IPS-18a (cell line): ENCODE measurements around the gene ELL3.

ENCODE experiments used
- H3K27ac ChIP-seq: one replicate; pipeline ENCODE4 v1.5.1; 2013; ENCODE audit warnings: low read length
- H3K27me3 ChIP-seq: one replicate; pipeline ENCODE4 v1.6.1; 2013; ENCODE audit warnings: mild to moderate bottlenecking, low read length; ENCODE audit not compliant: control insufficient read depth, insufficient read depth
- H3K36me3 ChIP-seq: one replicate; pipeline ENCODE4 v1.6.1; 2013; ENCODE audit warnings: low read depth, low read length; ENCODE audit not compliant: control insufficient read depth
- H3K4me1 ChIP-seq: one replicate; pipeline ENCODE4 v1.6.1; 2013; ENCODE audit warnings: low read depth, low read length; ENCODE audit not compliant: control insufficient read depth
- H3K4me3 ChIP-seq: one replicate; pipeline ENCODE4 v1.5.1; 2013; ENCODE audit warnings: low read length
- H3K9ac ChIP-seq: one replicate; pipeline ENCODE4 v1.6.1; 2013; ENCODE audit warnings: mild to moderate bottlenecking, low read length, moderate library complexity
- H3K9me3 ChIP-seq: one replicate; pipeline ENCODE4 v1.6.1; 2013; ENCODE audit warnings: low read depth, low read length; ENCODE audit not compliant: control insufficient read depth

Gene ELL3

DNA sequence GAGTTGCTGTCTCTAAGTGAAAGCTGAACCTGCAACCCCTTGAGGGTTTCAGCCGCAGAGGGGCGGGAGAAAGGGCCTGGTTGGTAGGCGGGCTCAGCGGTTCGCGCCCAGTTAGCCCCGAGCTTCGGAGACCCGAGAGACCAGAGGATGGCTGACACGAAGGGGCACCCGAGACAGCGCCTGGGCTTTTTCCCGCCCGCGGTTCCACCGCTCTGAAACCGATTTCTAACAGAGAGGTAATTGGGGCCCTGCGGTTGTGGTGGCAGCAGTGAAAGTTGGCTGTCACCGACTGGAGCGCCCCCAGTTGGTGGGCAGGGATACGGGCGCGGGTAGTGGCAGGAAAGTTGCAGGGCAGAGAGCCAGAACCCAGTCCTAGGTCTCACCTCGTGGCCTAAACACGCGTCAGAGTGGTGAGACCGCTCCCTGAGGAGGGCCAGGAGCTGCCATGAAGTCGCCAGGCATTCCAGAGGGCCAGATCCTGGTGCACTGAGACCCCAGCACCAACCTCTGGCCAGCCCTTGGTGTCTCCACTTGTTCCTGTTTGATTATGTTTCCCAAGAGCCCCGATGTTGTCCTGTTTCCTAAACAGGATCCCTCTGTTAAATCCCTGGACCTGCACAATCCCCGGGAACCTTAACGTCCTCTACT is 625 bp upstream of the ELL3 start:
- Histone ChIP-seq H3K9me3 (no peaks in the 10 kb centered on the region), H3K36me3 (peaks cover 19% of the 10 kb centered on the region), H3K4me1 (peaks cover 7% of the 10 kb centered on the region), H3K27ac (no peak overlapping the region), H3K4me3 (peak overlapping the region; percentile 86), H3K9ac (peak overlapping the region; percentile 27), H3K27me3 (peaks cover 6% of the 10 kb centered on the region)

DNA sequence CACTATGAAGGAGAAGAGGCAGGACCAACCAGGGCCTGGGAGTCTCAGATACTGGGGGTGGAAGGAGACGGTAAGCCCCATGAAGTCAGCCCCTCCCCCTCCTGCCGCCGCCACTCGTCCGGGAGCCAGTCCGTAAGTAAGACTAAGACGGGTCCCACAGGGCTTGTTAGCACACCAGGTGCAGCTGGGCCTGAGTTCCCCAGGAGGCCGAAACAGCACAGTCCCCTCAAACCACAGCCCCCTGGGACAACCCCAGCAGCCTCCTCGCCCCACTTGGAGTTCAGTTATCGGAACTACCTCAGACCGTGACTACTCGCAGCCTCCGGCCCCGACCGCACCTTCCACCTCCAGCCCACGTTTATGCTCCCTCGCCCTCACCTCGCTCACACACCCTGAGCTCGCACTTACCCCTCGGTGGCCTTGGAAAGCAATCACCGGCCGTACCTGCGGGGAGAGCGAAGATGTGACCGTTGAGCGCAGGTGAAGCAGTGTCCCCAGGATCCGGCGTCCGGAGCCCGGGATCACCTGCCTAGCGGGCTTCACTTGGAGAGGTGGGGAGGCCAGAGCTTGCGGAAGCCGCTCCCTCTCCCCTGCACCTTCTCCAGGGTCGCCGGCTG is 557 bp downstream of the ELL3 start:
- Histone ChIP-seq H3K4me3 (peak overlapping the region; percentile 86), H3K27me3 (peaks cover 6% of the 10 kb centered on the region), H3K9me3 (no peaks in the 10 kb centered on the region), H3K4me1 (peaks cover 7% of the 10 kb centered on the region), H3K36me3 (peaks cover 31% of the 10 kb centered on the region), H3K9ac (peak overlapping the region; percentile 65), H3K27ac (no peak overlapping the region)

DNA sequence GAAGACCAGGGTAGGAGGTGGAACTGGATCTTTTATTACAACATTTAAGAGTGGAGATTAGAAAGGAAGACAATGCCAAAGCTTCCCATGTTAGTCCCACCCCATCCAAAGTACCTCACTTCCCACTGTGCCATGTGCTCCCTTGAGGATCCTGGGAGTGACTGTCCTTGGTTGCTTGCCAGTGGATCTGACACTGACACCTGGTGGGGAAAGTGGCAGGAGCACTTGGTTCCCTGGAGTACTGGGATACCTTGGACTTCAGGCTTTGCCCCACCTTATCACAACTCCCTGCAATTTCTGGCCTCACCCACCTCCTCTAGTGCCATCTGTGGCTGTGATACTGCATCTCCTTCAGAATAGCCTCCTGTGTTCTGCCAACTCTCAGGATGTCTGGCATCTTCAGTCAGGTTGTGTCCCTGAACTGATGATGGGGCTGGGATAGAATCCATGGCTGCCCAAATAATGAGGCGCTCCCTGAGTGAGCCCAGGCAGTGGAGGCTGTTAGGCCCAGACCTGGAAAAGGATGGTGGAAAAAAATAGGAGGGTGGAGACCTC is 1.3 kb downstream of the ELL3 start:
- Histone ChIP-seq H3K27me3 (peaks cover 6% of the 10 kb centered on the region), H3K36me3 (peaks cover 38% of the 10 kb centered on the region), H3K27ac (no peak overlapping the region), H3K9ac (no peak overlapping the region), H3K4me1 (peaks cover 7% of the 10 kb centered on the region), H3K9me3 (no peaks in the 10 kb centered on the region), H3K4me3 (peak overlapping the region; percentile 86)

DNA sequence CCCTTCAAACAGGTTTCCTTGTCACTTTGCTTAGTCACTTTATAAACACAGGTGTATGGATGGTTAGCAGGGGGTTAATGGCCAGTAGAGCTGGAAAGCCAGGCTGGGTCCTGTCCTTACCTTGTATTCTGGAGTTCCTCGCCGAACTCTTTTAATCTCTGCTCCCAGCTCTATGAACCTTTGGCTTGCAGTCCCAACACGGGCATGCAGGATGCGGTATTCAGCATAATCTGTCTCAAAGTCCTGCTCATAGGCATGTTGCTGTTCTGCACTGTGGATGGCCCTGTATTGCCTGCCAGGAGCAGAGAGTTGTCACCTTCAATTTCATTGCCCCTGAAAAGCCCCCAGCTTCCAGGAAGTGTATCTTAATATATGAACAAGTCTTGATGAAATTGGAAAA is 2.7 kb downstream of the ELL3 start:
- Histone ChIP-seq H3K27ac (no peak overlapping the region), H3K27me3 (peaks cover 6% of the 10 kb centered on the region), H3K9me3 (no peaks in the 10 kb centered on the region), H3K4me1 (peaks cover 7% of the 10 kb centered on the region), H3K9ac (no peak overlapping the region), H3K4me3 (no peak overlapping the region), H3K36me3 (peaks cover 52% of the 10 kb centered on the region)

DNA sequence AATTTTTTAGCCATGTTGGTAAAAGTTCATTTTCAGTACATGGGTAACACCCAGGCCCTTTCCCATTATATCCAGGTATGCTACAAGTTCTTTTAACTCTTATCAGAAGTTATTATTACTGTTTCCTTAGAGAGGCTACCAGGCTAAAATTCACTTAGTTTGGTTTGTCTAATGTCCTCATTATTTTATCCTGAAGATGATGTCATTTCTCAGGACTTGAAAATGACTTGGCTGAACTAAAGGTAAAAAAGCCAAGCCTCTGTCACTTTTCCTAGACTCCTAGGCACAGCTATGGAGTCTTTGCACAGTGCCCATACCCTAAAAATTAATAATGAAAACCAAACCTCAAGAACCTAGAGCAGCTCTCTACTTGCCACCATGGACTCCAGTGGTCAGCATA is 4.1 kb downstream of the ELL3 start:
- Histone ChIP-seq H3K9me3 (no peaks in the 10 kb centered on the region), H3K36me3 (peaks cover 60% of the 10 kb centered on the region), H3K27ac (no peak overlapping the region), H3K4me1 (peaks cover 7% of the 10 kb centered on the region), H3K4me3 (no peak overlapping the region), H3K27me3 (peaks cover 6% of the 10 kb centered on the region), H3K9ac (no peak overlapping the region)

DNA sequence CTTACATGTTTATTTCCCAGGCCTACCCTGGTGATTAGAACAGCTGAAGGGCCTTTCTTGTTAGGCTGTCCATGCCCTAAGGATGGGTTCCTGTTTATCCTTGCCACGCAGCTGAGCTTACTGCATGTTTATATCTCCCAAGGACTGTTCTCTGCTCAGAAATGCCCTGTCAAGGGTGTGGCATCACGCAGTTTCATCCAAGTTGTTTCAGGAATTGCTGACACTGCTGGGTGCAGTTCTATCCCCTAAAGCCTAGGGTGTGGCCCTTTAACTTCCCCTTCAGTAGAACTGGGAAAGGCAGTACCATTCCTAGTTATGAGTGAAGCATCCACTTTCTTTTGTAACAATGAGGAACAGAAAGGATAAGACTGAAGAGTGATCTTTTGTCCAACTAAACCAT is 5.0 kb downstream of the ELL3 start:
- Histone ChIP-seq H3K36me3 (peaks cover 63% of the 10 kb centered on the region), H3K27me3 (peaks cover 6% of the 10 kb centered on the region), H3K27ac (no peak overlapping the region), H3K9ac (no peak overlapping the region), H3K4me3 (no peak overlapping the region), H3K4me1 (peaks cover 7% of the 10 kb centered on the region), H3K9me3 (no peaks in the 10 kb centered on the region)

DNA sequence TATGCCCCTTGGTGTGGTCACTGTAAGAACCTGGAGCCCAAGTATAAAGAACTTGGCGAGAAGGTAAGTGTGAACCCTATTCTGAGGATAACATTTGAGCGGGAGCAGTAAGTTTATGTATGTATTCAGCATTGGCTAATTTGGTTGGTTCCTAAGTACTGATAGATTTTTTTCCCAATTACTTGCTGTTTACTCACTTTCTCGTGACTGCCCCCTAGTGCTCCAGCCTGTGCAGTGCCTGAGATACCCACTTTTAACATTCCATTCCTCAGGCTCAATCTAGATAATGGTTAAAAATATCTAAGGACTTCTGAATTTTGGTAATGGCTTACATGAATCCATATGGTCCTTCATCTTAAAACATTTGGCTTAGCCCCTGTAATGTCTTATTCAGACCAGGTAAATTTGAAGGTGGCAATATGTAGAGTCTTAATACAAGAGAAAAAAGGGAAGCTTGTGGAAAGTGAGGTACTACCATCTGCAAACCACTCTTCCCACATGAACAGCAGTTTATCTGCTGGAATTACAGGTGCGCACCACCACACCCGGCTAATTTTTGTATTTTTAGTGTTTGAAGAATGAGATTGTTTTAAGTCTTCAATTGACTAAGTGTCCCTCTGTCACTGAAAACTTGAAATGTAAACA is 7.1 kb downstream of the ELL3 start:
- no peaks in the 10 kb centered on the region for H3K27me3 ChIP-seq
- H3K9me3 ChIP-seq: no peaks in the 10 kb centered on the region
- H3K4me1 ChIP-seq: no peaks in the 10 kb centered on the region
- H3K27ac ChIP-seq: no peak overlapping the region
- H3K36me3 ChIP-seq: peaks cover 83% of the 10 kb centered on the region
- no peak overlapping the region for H3K4me3 ChIP-seq
- H3K9ac ChIP-seq: no peak overlapping the region

DNA sequence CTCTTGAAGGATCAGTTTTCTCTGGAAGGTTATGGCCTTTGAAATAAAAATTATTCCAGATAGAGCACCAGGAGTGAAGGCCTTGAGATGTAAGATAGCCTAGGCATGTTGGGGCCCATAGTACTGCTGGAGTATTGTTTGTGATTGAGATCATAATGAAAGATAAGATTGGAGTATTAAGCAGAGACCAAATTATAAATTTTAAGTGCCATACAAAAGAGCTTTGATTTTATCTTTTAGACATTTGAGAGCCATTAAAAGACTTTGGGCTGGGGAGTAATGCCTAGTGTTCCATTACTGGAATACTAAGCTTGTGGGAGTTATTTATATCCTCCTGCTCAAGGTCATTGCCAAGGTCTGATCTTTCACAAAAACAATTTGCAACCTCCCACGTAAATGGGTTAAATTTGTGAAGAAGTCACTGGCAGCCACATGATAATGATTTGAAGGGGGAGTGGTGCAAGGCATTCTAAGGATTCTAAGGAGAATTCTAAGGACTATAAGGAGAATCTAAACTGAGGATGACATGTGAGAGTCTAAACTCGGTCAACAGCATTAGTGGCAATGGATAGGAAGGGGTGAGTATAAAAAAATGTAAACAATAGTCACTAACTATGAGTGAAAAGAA is 12.8 kb downstream of the ELL3 start:
- Histone ChIP-seq H3K27me3 (no peaks in the 10 kb centered on the region), H3K36me3 (peaks cover 74% of the 10 kb centered on the region), H3K4me1 (no peaks in the 10 kb centered on the region), H3K4me3 (no peak overlapping the region), H3K9ac (no peak overlapping the region), H3K9me3 (no peaks in the 10 kb centered on the region), H3K27ac (no peak overlapping the region)

DNA sequence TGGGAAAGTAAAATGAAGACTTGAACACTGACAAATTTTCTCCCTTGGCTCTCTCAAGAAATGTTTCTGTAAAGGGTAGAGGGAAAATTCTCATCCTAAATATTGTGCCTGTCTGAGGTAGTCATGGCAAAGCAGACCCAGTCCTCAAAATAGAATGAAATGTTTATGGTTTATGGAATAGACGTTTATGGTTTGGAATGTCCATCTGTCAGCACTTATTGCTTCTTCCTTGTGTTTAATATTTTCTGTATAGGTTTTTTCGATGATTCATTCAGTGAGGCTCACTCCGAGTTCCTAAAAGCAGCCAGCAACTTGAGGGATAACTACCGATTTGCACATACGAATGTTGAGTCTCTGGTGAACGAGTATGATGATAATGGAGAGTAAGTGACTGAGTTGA is 13.9 kb downstream of the ELL3 start:
- Histone ChIP-seq H3K9me3 (no peaks in the 10 kb centered on the region), H3K4me3 (no peak overlapping the region), H3K4me1 (no peaks in the 10 kb centered on the region), H3K36me3 (peaks cover 76% of the 10 kb centered on the region), H3K27ac (no peak overlapping the region), H3K9ac (no peak overlapping the region), H3K27me3 (no peaks in the 10 kb centered on the region)

DNA sequence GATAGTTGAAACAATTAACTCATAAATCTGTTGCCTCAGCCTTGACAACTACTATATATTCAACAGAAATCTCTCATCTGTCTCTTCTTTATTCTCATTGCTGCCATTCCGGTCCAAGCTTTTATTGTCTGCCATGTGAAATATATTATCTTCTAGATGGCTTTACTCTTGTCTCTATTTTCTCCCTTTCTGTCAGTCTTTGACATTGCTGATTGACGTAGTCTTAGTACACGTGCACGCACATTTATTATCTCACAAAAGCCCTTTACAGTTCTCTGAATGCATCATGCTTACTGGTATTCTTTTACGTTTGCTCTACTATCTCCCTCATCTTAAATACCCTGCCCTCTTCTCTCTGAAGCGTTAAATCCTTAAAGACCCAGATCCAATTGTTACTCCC is 24.9 kb downstream of the ELL3 start:
- H3K27ac ChIP-seq: no peak overlapping the region
- H3K36me3 ChIP-seq: peaks cover 56% of the 10 kb centered on the region
- no peaks in the 10 kb centered on the region for H3K27me3 ChIP-seq
- no peaks in the 10 kb centered on the region for H3K9me3 ChIP-seq
- no peak overlapping the region for H3K4me3 ChIP-seq
- H3K4me1 ChIP-seq: no peaks in the 10 kb centered on the region
- H3K9ac ChIP-seq: no peak overlapping the region

DNA sequence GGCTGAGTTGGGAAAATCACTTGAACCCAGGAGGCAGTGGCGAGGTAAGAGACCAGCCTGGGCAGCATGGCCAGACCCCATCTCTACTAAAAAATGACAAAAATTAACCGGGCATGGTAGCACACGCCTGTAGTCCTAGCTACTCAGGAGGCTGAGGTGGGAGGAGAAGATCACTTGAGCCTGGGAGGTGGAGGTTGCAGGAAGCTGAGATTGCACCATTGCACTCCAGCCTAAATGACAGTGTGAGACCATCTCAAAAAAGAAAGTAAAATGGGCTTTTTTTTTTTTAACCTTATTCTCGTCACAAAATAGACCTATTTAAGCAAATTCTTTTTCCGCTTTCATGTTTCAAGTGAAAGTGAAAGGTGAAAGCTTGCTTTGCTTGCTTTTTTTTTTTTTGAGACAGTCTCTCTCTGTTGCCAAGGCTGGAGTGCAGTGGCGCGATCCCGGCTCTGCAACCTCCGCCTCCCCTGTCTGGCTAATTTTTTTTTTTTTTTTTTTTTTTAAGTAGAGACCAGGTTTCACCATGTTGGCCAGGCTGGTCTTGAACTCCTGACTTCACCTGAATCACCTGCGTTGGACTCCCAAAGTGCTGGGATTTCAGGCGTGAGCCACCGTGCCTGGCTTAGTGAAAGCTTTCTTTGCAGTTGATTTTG is 26.9 kb downstream of the ELL3 start:
- Histone ChIP-seq H3K27me3 (no peaks in the 10 kb centered on the region), H3K4me3 (no peak overlapping the region)

More for the DNA sequence above, 26.9 kb downstream of the ELL3 start:
- Histone ChIP-seq H3K9me3 (no peaks in the 10 kb centered on the region), H3K9ac (no peak overlapping the region), H3K4me1 (no peaks in the 10 kb centered on the region), H3K36me3 (peaks cover 35% of the 10 kb centered on the region), H3K27ac (no peak overlapping the region)
